Immature natural killer cell (primary cell): ENCODE results near the gene PRKG1. TPM values are rescaled to one million over a fixed set of nuclear protein-coding genes. Genes with fewer than 3 reads are reported as not detected.

ENCODE experiments used
- DNase-seq, 3 donors: peaks; one replicate each; pipeline ENCODE4 v3.0.0; 2022; ENCODE audit warnings: mixed read lengths in 1 of 3
- H3K27ac Mint-ChIP-seq, 6 donors: one replicate each; pipeline ENCODE4 v1.8.0; 2020; ENCODE audit warnings: mixed read lengths in 6 of 6, mild to moderate bottlenecking in 5 of 6, inconsistent platforms in 4 of 6, moderate library complexity in 3 of 6
- H3K27me3 Mint-ChIP-seq, 3 donors: one replicate each; pipeline ENCODE4 v1.8.0; 2020 to 2021; ENCODE audit warnings: low read depth in 3 of 3, mild to moderate bottlenecking in 3 of 3, mixed read lengths in 3 of 3, moderate library complexity in 3 of 3, inconsistent platforms in 1 of 3
- H3K36me3 Mint-ChIP-seq, 3 donors: one replicate each; pipeline ENCODE4 v1.8.0; 2020; ENCODE audit warnings: mixed read lengths in 3 of 3, inconsistent platforms in 2 of 3, mild to moderate bottlenecking in 2 of 3
- H3K4me1 Mint-ChIP-seq, 2 donors: one replicate each; pipeline ENCODE4 v1.8.0; 2020; ENCODE audit warnings: inconsistent platforms in 2 of 2, mild to moderate bottlenecking in 2 of 2, mixed read lengths in 2 of 2, moderate library complexity in 1 of 2
- H3K4me3 Mint-ChIP-seq, 5 donors: one replicate each; pipeline ENCODE4 v1.8.0; 2020; ENCODE audit warnings: mild to moderate bottlenecking in 5 of 5, mixed read lengths in 5 of 5, inconsistent platforms in 3 of 5, moderate library complexity in 3 of 5
- H3K9me3 Mint-ChIP-seq, 6 donors: one replicate each; pipeline ENCODE4 v1.8.0; 2020; ENCODE audit warnings: mild to moderate bottlenecking in 6 of 6, mixed read lengths in 6 of 6, inconsistent platforms in 4 of 6, moderate library complexity in 3 of 6
- polyA plus RNA-seq, 3 donors: library from polyadenylated mRNA; unstranded; fragments of 300-500 nt; fragmentation: Illumina TruSeq; gene quantifications; one replicate each; pipeline ENCODE4 v1.2.3, GENCODE V29; 2021

Gene PRKG1
- polyA plus RNA-seq, 3 donors from 2014 or later = 0.46 TPM; not detected in 2

DNA sequence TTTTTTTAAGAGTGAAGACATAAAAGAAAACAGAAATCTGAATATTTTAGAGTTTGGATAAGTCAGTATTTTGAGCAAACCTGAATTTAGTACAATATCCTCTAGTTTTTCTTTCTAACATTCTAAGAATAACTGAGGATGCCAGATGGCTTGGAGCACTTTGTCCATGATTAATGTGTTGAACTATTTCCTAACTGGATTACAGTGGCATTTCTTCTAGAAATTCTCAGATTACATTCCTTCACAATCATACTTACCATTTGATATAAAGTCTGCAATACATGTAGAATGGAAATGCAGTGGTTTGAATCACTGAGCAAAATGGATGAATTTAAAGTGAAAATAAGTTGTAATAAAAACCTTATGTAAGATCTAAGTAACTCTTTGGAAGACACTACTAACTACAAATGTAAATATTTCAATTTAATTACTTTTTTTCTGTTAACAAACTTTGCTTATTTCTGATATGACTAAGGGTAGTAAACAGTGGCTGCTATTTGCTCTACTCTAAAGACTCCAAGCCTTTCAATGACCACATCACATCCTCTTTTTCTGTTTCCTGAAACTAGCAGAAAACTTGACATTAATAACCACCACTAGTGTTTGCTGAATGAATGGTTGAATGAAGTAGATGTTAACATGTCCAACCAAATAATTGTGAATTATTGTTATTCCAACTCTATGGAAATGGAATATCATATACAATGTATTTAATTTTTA is 102.8 kb downstream of the PRKG1 start:
- Mint-ChIP-seq H3K4me1 (no peaks in the 10 kb centered on the region), H3K27ac (no peak overlapping the region), H3K4me3 (no peak overlapping the region), H3K36me3 (no peaks in the 10 kb centered on the region), H3K9me3 (no peaks in the 10 kb centered on the region), H3K27me3 (no peaks in the 10 kb centered on the region)
- no peak for DNase-seq

- no peaks in the 10 kb centered on the region for H3K36me3 Mint-ChIP-seq
- no peak for DNase-seq
- no peaks in the 10 kb centered on the region for H3K4me1 Mint-ChIP-seq
- no peak overlapping the region for H3K27ac Mint-ChIP-seq
- no peak overlapping the region for H3K4me3 Mint-ChIP-seq
- no peaks in the 10 kb centered on the region for H3K9me3 Mint-ChIP-seq
- H3K27me3 Mint-ChIP-seq = no peaks in the 10 kb centered on the region
These were observed 104.3 kb downstream of the PRKG1 start for GRCh38 chr10:51178634-51179033.

DNA sequence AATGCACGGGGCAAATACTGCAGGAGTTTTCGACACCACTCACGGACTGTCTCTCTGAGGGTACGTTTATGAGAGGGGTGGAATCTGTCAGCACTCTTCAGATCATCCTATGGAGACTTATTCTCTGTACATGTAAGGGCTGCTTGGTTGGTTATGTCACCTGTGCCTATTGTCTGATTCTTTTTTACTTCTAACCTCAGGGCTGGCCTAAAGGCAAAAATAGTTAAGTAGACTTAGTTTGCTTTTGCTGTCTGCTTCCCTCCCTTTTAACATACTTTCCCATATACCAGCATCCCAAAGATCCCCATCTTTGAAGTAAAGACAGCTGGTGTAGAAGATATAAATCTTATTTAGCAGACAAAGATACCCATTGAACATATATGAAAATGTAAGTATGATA is 105.9 kb downstream of the PRKG1 start:
- Mint-ChIP-seq H3K4me3 (no peak overlapping the region), H3K27ac (no peak overlapping the region), H3K27me3 (no peaks in the 10 kb centered on the region), H3K36me3 (no peaks in the 10 kb centered on the region), H3K4me1 (no peaks in the 10 kb centered on the region), H3K9me3 (no peaks in the 10 kb centered on the region)
- DNase-seq = no peak

GRCh38 chr10:51183783-51184182 is 109.5 kb downstream of the PRKG1 start:
- Mint-ChIP-seq H3K27me3 (peaks cover 0 to 2% (median 0%) of the 10 kb centered on the region in 3 donors), H3K4me3 (no peak overlapping the region), H3K36me3 (no peaks in the 10 kb centered on the region), H3K27ac (no peak overlapping the region), H3K9me3 (no peaks in the 10 kb centered on the region), H3K4me1 (no peaks in the 10 kb centered on the region)
- no peak for DNase-seq

DNA sequence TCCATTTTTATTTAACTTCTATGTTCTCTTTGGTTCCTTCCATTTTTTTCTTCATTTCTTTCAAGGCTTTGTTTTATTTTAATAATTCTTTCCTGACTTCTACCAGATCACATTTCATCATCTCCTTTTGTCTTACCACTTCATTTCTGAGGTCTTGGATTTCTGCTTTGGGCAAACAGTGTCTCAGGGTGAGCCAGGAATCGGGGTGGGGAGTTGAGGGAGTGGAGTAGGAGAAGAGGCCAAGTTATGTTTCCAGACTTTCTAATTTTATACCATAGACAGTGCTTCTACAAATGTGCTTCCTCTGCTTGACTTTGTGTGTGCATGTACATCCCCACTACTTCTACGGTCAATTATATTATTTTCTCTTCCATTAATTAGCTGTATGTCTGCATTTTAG is 112.1 kb downstream of the PRKG1 start:
- Mint-ChIP-seq H3K27me3 (peaks cover 0 to 4% (median 0%) of the 10 kb centered on the region in 3 donors), H3K4me1 (no peaks in the 10 kb centered on the region)

GRCh38 chr10:51188008-51188407 is 113.7 kb downstream of the PRKG1 start:
- Mint-ChIP-seq H3K4me3 (no peak overlapping the region), H3K36me3 (no peaks in the 10 kb centered on the region), H3K27me3 (peaks cover 0 to 4% (median 0%) of the 10 kb centered on the region in 3 donors), H3K9me3 (peaks cover 0 to 1% (median 0%) of the 10 kb centered on the region in 6 donors), H3K4me1 (no peaks in the 10 kb centered on the region), H3K27ac (no peak overlapping the region)
- no peak for DNase-seq

More for the DNA sequence above, 112.1 kb downstream of the PRKG1 start:
- no peaks in the 10 kb centered on the region for H3K36me3 Mint-ChIP-seq
- DNase-seq = no peak
- no peak overlapping the region for H3K4me3 Mint-ChIP-seq
- H3K27ac Mint-ChIP-seq = no peak overlapping the region
- peaks cover 0 to 1% (median 0%) of the 10 kb centered on the region in 6 donors for H3K9me3 Mint-ChIP-seq

GRCh38 chr10:51188866-51189265 is 114.6 kb downstream of the PRKG1 start:
- Mint-ChIP-seq H3K4me1 (no peaks in the 10 kb centered on the region), H3K36me3 (no peaks in the 10 kb centered on the region), H3K4me3 (no peak overlapping the region), H3K9me3 (peaks cover 0 to 1% (median 0%) of the 10 kb centered on the region in 6 donors), H3K27me3 (peaks cover 0 to 4% (median 0%) of the 10 kb centered on the region in 3 donors), H3K27ac (no peak overlapping the region)
- no peak for DNase-seq

- no peaks in the 10 kb centered on the region for H3K27me3 Mint-ChIP-seq
- DNase-seq = no peak
- no peak overlapping the region for H3K27ac Mint-ChIP-seq
- no peak overlapping the region for H3K4me3 Mint-ChIP-seq
- no peaks in the 10 kb centered on the region for H3K4me1 Mint-ChIP-seq
- H3K9me3 Mint-ChIP-seq = peaks cover 0 to 2% (median 0%) of the 10 kb centered on the region in 6 donors
- no peaks in the 10 kb centered on the region for H3K36me3 Mint-ChIP-seq
These were observed 122.4 kb downstream of the PRKG1 start for GRCh38 chr10:51196508-51197175.

- H3K4me1 Mint-ChIP-seq = no peaks in the 10 kb centered on the region
- H3K4me3 Mint-ChIP-seq = no peak overlapping the region
- no peak for DNase-seq
- peaks cover 0 to 2% (median 0%) of the 10 kb centered on the region in 6 donors for H3K9me3 Mint-ChIP-seq
- H3K36me3 Mint-ChIP-seq = no peaks in the 10 kb centered on the region
- no peaks in the 10 kb centered on the region for H3K27me3 Mint-ChIP-seq
- no peak overlapping the region for H3K27ac Mint-ChIP-seq
These were observed 123.9 kb downstream of the PRKG1 start for GRCh38 chr10:51198170-51198569.

- Mint-ChIP-seq H3K4me3 (no peak overlapping the region), H3K27me3 (no peaks in the 10 kb centered on the region), H3K36me3 (no peaks in the 10 kb centered on the region), H3K27ac (no peak overlapping the region), H3K4me1 (no peaks in the 10 kb centered on the region), H3K9me3 (no peaks in the 10 kb centered on the region)
- DNase-seq = no peak
These were observed 127.7 kb downstream of the PRKG1 start for GRCh38 chr10:51201947-51202346.

GRCh38 chr10:51203359-51203758 is 129.1 kb downstream of the PRKG1 start:
- Mint-ChIP-seq H3K36me3 (no peaks in the 10 kb centered on the region), H3K9me3 (peaks cover 0 to 4% (median 0%) of the 10 kb centered on the region in 6 donors), H3K27me3 (no peaks in the 10 kb centered on the region), H3K4me3 (no peak overlapping the region), H3K4me1 (no peaks in the 10 kb centered on the region), H3K27ac (no peak overlapping the region)
- no peak for DNase-seq

DNA sequence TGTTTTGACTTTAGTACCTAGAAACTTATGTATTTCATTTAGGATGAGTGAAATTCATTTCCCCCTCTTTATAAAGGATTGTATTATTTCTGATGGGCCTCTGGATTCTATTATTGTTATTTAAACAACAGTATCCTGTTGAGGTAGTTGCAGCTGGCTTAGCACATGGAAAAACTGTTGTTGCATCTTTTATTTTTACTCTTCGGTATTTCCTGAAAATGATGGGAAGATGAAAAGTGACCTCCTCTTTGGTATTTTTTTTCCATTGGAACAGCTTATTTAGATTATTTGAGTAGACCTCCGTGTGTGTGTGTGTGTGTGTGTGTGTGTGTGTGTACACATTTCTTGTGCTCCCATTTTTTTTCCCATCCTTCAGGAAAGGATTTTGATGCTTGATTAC is 129.8 kb downstream of the PRKG1 start:
- Mint-ChIP-seq H3K36me3 (no peaks in the 10 kb centered on the region), H3K27me3 (no peaks in the 10 kb centered on the region), H3K4me1 (no peaks in the 10 kb centered on the region), H3K9me3 (peaks cover 0 to 4% (median 0%) of the 10 kb centered on the region in 6 donors), H3K4me3 (no peak overlapping the region), H3K27ac (no peak overlapping the region)
- DNase-seq = no peak

DNA sequence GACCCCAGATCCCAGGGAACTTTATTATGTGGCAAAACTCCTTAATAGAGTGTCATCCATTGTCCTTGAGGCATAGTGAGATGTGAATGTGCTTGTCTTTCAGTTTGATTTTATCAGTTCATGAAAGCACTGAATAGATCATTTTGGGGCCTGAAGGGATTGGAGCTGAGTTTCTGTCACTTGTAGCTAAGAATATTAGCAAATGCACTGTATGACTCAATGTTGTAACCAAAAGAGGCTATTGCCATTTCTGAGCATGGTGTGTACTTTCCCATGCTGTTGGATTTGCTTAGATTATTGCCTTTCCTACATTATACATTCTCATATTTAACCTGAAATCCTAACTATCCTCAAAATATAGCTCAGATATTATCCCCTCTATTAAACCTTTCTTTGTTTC is 130.4 kb downstream of the PRKG1 start:
- H3K4me3 Mint-ChIP-seq = no peak overlapping the region
- no peak for DNase-seq
- no peaks in the 10 kb centered on the region for H3K4me1 Mint-ChIP-seq
- H3K27me3 Mint-ChIP-seq = no peaks in the 10 kb centered on the region
- H3K9me3 Mint-ChIP-seq = peaks cover 0 to 4% (median 0%) of the 10 kb centered on the region in 6 donors
- H3K27ac Mint-ChIP-seq = no peak overlapping the region
- H3K36me3 Mint-ChIP-seq = no peaks in the 10 kb centered on the region

GRCh38 chr10:51206500-51206899 is 132.2 kb downstream of the PRKG1 start:
- Mint-ChIP-seq H3K27me3 (no peaks in the 10 kb centered on the region), H3K4me3 (no peak overlapping the region), H3K36me3 (no peaks in the 10 kb centered on the region), H3K4me1 (no peaks in the 10 kb centered on the region), H3K9me3 (peaks cover 0 to 4% (median 0%) of the 10 kb centered on the region in 6 donors), H3K27ac (no peak overlapping the region)
- DNase-seq = no peak
